Hypothalamus (tissue), 51 donors: ENCODE data around the gene SYNE1.
"Not testable (repeated sequence)": the region's sequence is repeated elsewhere in the genome, so short reads cannot be mapped to it uniquely, and the experiment has no call there.

Experiments used
- DNase-seq, 51 donors: peaks; one replicate each; lab custom pipeline; 2025; lab: John Stamatoyannopoulos, UW

Gene SYNE1

DNA sequence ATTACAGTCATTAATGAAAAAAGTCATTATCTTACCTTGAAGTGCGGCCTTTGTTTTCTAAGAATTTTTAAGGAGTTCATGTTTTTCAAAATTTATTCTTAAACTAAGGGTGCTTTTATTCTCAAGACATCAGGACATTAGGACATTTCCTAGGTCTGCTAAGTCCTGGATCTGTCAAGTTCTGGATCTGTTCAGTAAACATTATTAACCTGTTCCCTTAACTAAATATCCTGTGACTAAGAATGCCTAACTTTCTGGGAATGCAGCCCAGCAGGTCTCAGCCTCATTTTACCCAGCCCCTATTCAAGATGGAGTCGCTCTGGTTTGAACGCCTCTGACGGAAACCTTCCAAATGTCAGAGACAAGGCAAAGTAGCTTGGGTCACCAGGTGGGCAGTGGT lies 302.6 kb downstream of the SYNE1 start:
- DNase-seq: no peak

DNA sequence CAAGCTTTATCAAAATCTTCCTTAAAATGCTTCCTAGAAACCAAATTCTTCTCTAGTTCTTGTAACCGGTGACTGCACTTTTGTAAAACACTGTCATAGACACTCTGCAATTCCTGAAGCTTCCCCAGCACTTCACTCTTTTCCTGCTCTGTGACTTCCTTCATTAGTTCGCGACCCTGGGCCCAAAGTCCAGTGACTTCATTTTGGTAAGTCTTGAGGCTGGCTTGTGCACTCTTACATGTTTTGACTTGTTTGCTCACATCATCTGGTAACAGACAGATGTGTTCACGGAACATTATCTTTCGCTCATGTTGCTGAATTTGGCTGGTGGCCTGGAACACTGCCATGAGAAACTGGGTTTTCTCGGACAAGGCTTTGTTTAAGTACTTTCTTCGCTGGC lies 306.2 kb downstream of the SYNE1 start:
- no peak for DNase-seq

DNA sequence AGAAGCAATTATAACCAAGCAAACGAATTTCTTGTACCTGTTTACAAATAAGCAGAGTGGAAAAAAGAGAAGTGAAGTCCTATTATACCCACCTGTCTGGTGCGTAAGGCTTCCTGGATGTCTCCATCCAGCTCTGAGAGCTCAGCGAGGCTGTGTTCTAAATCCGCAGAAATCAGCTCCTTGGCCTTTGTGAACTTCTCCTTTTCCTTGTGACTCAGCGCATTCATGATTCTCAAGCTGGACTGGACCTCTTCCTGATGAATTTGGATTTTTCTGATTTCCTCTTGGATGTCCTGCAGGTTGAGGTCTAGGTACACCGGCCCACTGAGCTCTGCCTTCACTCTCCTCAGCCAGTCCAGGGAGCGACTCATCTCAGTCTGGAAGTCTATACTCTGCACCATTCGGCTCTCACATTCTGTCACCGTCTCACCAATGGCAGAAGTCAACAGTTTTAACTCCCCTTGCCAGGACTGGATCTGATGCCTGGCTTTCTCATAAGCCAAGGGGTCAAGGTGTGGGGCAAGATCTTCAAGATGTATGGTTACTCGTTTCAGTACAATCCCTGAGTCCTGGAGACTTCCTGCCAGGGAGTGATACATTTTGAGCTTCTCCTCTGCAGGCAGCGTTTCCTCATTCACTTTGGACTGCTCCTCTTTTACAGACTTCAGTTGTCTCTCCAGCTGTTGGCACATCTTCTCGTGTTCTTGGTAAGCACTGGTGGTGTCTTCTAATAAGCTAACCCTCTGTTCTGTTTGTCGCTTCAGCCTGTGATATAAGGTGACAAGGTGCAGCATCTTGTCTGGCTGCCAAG lies 307.3 kb downstream of the SYNE1 start:
- no peak for DNase-seq

DNA sequence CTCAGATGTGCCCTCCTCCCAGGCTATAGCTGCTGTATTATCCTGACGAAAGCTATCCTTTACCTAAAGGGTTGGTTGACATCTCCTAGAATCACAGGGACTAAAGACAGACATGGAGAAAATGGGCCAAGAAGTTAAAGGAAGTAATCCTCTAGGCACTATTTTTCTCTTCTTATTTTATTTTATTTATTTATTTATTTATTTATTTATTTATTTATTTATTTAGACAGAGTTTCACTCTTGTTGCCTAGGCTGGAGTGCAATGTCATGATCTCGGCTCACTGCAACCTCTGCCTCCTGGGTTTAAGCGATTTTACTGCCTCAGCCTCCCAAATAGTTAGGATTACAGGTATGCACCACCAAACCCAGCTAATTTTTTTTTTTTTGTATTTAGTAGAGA lies 309.0 kb downstream of the SYNE1 start:
- not testable (repeated sequence) for DNase-seq

DNA sequence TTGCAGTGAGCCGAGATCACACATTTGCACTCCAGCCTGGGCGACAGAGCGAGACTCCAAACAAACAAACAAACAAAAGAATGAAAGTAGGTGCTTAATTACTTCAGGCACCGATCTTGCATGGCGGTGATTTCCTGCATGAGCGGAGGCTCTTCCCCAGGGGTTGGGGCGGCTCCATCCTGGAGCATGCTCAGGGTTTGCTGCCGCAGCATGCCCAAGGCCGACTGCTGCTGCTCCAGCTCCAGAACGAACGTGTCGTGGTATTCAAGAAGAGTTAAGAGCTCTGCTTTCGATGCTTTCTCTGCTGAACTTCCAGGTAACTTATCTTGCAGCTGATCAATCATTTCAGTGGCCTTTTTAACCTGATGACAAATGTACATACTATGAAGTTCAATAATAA lies 313.8 kb downstream of the SYNE1 start:
- DNase-seq: no peak

DNA sequence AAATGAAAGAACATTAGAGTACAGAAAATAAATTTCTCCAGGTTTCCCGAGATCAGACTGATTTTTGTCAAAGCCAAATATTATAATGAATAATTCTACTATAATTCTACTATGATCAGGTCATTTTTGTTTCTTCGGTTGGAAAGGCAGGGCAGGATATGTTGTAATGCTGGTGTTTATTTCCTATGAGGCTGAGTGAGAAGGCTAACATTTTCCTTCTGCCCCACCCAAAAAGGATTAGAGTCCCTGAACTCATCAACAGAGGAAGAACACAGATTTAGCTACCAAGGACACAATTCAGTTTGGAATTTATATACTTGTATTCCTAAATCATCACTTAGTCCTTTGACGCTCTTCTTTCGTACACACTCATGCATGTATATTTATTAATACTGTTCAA lies 318.9 kb downstream of the SYNE1 start:
- no peak for DNase-seq

DNA sequence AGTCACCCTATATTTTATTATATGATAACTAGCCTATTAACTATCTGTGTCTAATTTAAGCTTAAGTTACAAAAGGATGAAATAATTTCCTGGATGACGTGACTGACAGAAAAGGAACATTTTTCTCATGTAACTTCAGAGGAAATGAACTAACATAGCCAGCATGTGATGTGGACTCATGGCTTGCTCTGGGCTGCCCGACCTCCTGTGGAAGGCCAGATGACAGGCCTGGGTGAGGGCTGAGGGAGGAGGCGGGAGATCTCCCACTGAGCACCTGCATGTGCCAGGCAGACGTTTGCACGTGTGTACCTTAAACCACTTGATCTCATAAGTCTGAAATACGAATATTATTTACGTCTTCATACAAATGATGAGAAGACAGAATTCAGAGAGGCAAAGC lies 321.1 kb downstream of the SYNE1 start:
- no peak for DNase-seq

DNA sequence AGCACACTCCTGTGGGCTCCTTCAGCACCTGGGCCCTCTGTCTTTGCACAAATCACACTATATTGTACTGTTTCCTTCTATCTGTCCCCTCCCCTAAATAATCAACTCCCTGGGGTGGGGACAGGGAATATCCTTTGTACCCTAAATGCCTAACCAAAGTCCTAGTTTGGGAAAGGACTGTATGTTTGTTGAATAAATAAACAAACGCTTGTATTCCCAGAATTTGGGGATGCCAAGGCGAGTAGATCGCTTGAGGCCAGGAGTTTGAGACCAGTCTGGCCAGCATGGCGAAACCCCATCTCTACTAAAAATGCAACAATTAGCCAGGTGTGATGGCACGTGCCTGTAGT lies 322.7 kb downstream of the SYNE1 start:
- no peak for DNase-seq

DNA sequence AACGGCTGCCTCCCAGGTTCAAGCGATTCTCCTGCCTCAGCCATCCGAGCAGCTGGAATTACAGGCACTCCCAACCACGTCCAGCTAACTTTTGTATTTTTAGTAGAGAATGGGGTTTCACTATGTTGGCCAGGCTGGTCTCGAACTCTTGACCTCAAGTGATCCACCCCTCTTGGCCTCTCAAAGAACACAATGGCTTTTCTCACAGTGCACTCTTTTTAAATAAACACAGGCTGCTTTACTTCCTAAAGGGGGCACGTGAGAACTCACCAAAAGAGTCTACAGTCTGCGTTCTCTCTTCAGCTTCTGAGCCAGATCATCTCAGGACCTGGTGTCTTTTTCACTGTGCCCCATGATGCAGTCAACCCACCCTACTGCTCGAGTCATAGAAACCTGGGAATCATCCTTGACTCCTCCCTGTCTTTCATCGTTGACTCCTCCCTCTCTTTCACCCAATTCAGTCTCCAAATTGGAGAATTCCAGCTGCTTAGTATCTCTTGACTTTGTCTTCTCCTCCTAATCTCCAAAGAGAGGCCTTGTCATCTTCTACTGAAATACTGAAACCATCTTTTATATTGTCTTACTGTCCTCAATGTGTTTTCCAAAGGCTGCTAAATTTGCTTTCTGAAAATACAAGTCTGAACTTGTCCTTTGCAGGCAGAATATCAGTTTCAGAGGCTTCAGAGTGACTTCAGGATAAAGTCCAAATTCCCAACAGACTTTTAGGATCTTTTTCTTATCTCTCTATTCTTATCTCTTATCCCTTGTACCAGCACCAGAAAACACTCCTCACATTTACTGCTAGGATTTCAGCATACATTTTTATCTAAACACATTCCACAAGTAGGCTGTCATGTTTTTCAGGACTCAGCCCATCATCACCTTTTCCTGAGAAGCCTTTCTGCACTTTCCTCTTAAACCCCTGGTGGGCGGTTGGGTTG lies 323.4 kb downstream of the SYNE1 start:
- no peak for DNase-seq

DNA sequence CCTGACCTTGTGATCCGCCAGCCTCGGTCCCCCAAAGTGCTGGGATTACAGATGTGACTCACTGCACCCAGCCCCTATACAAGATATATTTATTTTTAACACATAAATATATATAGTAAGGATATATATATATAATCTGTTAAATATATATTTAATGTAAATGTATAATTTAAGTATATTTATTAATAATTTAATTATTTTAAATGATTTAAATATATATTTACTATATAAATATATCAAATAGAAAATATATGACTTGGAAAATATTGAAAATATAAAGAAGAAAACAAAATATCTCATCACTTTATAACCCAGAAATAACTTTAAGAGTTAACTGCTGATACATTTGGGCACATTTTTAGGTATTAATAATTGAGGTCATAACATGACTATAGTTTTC lies 324.7 kb downstream of the SYNE1 start:
- no peak for DNase-seq

DNA sequence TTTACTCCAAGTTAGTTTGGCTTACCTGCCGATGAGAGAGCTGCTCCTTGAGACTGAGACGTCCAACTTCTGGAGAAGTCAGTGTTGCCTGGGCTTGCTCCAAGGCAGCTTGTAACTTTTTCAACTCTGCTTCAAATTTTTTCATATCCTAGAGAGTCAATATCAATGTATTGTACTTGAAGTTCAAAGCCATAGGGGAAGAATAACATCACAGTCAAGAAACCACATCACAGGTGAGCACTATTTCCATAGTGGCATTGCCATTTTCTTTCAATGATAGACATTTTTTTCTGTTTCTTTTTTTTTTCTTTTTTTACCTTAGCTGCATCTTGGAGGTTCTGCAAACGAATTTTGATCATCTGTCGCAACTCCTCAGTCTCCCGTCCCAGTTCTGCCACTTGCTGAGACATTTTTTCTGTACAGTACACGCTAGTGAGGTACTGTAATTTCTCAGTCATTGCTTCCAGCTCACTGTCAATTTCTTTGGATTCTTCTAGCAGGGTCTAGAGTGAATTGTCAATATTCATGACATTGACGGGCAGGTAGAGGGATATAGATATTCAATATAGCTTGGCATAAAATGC lies 326.7 kb downstream of the SYNE1 start:
- DNase-seq: no peak

DNA sequence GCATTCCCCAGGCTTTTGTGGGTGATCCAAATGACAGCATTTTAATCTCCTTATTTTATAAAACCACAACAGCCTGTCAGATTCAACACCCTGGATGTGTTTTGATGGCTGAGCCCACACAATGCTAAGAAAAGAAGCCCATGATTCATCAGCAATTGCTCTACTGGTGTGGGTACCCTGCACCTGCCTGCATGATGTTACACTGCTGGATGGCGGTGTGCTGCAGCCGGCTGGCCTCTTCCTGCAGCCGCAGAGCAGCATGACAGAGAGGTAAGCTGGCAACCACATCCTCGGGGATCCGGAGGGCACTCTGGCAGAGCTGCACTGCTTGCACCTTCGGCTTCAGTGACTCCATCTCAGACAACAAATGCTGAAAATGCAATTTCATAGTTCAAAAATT lies 327.5 kb downstream of the SYNE1 start:
- peak in 3 of 51 donors; percentile 15 to 61 (median 40) for DNase-seq

DNA sequence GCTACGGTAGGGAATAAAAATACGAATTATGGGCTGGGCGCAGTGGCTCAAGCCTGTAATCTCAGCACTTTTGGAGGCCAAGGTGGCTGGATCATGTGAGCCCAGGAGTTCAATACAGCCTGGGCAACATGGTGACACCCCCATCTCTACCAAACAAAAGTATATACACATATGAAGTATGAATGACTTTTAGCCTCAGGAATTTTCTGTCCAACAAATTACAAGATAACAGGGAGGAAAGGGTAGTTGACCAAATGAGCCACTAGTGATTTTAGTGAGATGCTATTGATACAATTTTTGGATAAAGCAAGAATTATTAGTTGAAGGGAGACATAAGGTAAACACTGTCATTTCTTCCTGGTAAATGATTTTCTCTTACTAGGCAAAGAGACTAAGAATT lies 328.2 kb downstream of the SYNE1 start:
- DNase-seq: no peak

DNA sequence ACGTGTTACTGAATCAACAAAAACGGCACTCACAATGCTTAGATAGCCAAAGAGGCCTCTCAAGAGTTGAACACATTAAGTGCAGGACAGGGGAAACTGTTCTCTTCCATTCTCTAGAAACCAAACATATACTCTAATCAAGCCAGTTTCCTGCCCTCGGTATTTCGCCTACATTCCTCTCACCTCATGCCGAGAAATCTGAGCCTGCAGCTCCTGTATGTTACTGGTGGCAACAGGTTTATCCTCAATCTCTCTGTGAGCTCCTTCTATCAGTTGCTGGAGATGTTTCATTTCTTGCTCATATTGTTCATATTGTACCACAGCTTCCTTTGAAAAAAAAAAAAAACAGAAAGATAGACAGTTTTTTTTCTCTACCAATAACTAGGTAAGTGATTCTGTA lies 328.9 kb downstream of the SYNE1 start:
- DNase-seq: no peak

DNA sequence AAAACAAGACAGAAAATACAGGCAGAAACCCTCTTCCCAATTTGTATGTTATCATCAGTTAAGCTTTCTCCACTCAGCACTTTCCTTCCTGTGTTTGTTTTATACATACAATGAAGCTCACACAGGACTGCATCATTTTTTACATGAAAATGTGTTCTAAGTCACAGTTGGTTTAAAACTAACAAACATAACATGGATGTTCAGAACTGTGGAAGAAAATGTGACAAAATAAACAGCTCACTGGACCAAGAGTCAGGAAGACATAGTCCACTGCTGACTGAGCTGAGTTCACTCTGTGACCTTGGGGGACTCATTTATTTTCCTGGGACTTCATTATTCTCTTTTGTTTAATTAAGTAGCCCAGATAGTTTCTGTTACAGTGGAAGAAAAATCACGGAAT lies 331.5 kb downstream of the SYNE1 start:
- no peak for DNase-seq

DNA sequence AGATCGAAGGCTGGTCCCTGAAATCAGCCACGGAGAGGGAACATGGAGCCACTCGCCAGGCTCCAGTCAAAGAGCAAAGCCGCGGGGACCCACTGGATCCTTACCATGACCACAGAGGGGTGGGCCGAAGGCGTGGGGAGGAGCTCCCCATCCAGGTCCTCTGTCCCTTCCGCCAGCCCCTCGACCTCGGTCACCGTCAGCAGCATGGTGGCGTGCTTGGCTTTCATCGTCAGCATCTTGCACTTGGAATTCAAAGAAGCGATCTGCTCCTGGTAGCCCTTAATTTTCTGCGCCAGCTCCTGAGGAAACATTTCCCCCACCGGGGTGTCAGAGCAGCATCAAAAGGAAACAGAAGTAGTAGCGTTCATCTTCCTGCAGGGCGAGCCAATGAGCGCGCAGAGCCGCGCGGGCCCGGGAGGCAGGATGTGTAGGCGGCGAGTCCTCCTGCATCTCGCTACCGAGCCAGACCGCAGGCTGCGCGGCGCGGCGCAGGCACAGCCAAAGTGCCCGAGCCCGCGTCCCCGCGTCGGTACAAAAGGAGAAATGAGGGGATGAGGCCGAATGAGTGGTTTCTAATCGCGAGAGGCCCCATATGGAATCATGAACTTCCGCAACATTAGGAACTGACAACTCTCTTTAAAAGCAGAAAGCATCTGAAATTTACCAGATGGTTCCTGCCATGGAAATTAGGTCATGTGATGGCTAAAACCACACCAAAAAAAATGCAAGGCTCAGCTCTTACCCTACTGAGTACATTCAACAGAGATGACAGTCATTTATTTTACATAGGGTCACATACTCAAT lies 335.2 kb downstream of the SYNE1 start:
- peak; percentile 53 to 94 (median 83) for DNase-seq

DNA sequence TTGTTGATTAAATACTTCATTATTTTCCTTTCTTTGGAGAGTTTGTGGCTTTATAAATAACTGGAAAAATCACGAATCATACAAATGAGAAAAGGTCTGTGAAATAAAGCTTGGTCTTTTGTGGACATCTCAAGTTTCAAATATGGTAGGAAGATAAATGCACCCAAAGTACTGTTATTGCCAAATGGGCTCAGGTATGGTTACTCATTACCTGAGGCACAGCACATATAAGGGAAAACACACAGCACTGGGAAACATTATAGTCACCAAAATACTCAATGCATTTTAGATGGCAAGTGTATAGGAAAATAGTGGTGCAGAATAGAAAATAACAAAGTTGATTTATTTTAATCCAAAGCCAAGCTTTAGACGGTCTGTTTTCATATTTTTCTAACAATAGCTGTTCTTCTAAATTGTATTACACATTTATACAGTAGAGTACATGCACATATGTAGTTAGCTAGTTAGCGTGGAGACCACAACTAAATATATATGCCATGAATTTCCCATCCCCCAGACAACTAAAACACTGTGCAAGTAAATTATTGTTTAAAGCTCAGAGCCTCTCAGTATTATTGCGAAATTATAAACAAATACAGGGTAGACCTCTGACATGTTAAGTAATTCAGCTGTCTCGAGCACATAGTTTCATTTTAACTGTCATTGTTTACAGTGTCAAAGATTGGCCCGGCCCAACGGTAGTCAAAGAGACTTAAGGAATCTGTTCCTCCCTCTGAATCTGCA lies 336.0 kb downstream of the SYNE1 start:
- no peak for DNase-seq

DNA sequence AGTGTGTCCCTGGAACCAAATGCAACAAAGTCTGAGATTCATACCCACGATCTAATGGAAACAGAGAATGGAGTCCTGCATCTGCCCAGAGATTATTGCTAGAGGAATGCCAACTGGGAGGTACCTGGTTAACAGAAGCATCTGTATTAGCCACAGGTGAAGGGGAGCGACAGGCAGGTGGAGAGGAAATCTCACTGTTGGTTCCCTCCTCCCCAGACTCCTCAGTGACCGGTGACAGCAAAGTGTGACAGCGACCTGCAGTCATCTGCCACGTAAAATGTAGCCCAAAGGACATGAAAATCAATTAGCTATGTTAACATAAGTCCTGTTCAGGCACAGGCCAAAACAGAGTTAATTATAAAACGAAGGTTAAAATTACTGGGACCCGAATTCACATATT lies 336.6 kb downstream of the SYNE1 start:
- DNase-seq: peak in 1 of 51 donors; percentile 57

DNA sequence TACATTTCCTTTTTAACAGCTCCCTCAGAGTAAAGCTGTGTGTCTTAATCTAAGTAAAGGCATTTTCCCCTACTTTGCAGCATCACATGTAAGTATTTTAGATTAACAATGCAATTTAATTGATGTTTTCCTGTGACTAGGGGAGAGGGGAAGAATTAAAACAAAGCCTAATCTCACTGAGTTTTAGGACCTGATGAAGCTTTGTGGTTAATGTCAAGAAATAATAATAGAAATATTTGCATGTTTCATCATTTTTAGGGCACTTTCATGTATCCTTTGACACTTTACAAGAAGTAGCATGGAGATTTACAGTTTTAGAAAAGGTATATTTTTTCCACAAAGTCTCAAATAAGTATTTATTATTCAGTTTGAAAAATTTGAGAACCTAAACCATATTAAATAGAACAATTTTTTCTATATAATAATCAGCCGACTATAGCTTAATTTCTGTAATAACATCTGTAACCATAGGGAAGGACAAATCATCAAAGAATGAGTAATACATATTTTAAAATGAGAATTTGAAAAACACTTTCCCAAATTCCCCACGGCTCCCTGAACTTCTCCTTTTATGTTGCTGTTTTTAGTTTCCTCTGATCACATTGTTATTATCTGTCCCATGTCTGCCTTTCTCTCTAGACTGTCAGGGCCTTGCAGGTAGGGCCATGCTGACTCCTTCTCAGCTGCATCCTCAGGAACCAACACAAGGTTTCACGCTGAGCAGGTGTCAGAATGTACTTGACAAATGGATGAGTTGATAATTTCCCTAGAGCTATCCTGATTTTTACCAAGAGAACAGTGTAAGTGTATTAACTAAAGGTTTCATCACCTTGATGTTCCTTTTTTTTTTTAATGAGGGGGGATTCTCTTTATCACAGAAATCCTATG lies 338.1 kb downstream of the SYNE1 start:
- peak in 1 of 51 donors; percentile 14 for DNase-seq
